ENCODE data around the gene BTRC.

DNA sequence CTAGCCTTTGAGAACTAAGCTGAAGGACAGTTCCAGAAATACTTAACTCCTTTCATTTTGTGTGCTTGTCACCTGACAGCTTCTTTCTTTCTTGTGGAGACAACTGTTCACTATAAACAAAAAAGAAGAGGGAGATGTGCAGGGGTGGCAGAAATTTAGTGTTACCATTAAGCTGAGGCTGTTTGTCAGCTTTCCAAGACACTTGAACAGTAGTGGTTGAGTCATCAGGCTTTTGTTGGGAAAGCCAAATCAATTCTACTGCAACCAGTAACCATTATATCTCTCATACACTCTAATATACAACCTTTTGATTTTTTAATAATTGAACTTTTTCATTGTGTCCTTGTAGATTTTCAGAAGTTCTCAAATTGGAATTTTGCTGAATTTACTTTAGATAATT lies 158.8 kb downstream of the BTRC start:
- TF ChIP-seq POLR2A (IDR thresholded peaks at IDR 0.05; ENCODE audit: low read length) (no peak), GATA1 (IDR thresholded peaks at IDR 0.05; ENCODE audit: low read depth, low read length) (no peak)
